Fibroblast of skin of back (primary cell): ENCODE measurements around the gene SSBP4.

ENCODE experiments used
- DNase-seq: peaks from one replicate; pipeline ENCODE4 v3.0.0-alpha.2; 2013

SSBP4 gene

GRCh38 chr19:18433735-18434398 is 14.7 kb downstream of the SSBP4 start:
- DNase-seq, result no peak

GRCh38 chr19:18434411-18435175 is 15.4 kb downstream of the SSBP4 start:
- DNase-seq, result no peak

GRCh38 chr19:18435178-18435841 is 16.1 kb downstream of the SSBP4 start:
- no peak for DNase-seq

- DNase-seq, result no peak
Observed at GRCh38 chr19:18435842-18436670, 16.9 kb downstream of the SSBP4 start.

- peak; percentile 84 for DNase-seq
Observed at GRCh38 chr19:18436671-18437490, 17.7 kb downstream of the SSBP4 start.

- peak; percentile 36 for DNase-seq
Observed at GRCh38 chr19:18437491-18438330, 18.5 kb downstream of the SSBP4 start, which contains the start of gene ISYNA1. Gene ISYNA1, minus strand, starts transcription at chr19:18438133. Its CDS starts 154 bp downstream, at chr19:18437979.

- DNase-seq, result peak; percentile 51
Observed at GRCh38 chr19:18438331-18439024, 19.3 kb downstream of the SSBP4 start.

GRCh38 chr19:18439025-18439909 is 20.1 kb downstream of the SSBP4 start:
- peak; percentile 55 for DNase-seq

GRCh38 chr19:18439910-18440237 is 20.7 kb downstream of the SSBP4 start:
- no peak for DNase-seq

- DNase-seq, result no peak
Observed at GRCh38 chr19:18440415-18440877, 21.2 kb downstream of the SSBP4 start.

GRCh38 chr19:18440936-18441803 is 22.0 kb downstream of the SSBP4 start:
- no peak for DNase-seq

- DNase-seq, result no peak
Observed at GRCh38 chr19:18441804-18442788, 22.9 kb downstream of the SSBP4 start.

- DNase-seq, result no peak
Observed at GRCh38 chr19:18442941-18443340, 23.7 kb downstream of the SSBP4 start.

GRCh38 chr19:18443406-18443805 is 24.2 kb downstream of the SSBP4 start:
- no peak for DNase-seq

- DNase-seq, result no peak
Observed at GRCh38 chr19:18443831-18444230, 24.6 kb downstream of the SSBP4 start.

- DNase-seq, result no peak
Observed at GRCh38 chr19:18444513-18444912, 25.3 kb downstream of the SSBP4 start.
